ENCODE results near the gene ACACB.

ACACB gene

GRCh38 chr12:109258607-109259544 lies 142.5 kb downstream of the ACACB start:
- no peak for DNase-seq

GRCh38 chr12:109259545-109259895 lies 143.1 kb downstream of the ACACB start:
- no peak for DNase-seq

- DNase-seq, result no peak
These were observed 144.7 kb downstream of the ACACB start for GRCh38 chr12:109261087-109261486.

- DNase-seq, result no peak
These were observed 145.6 kb downstream of the ACACB start for GRCh38 chr12:109261939-109262338.

- no peak for DNase-seq
These were observed 147.1 kb downstream of the ACACB start for GRCh38 chr12:109263439-109263838.

- DNase-seq, result peak; percentile 74
These were observed 147.9 kb downstream of the ACACB start for GRCh38 chr12:109264095-109264942.

- DNase-seq, result no peak
These were observed 148.7 kb downstream of the ACACB start for GRCh38 chr12:109264943-109265650.

- DNase-seq, result no peak
These were observed 149.9 kb downstream of the ACACB start for GRCh38 chr12:109266106-109266879.

- DNase-seq, result no peak
These were observed 151.0 kb downstream of the ACACB start for GRCh38 chr12:109267361-109267760.

GRCh38 chr12:109268896-109269295 lies 152.5 kb downstream of the ACACB start:
- no peak for DNase-seq

- DNase-seq, result no peak
These were observed 153.0 kb downstream of the ACACB start for GRCh38 chr12:109269428-109269827.

- no peak for DNase-seq
These were observed 154.1 kb downstream of the ACACB start for GRCh38 chr12:109270494-109270893.

- no peak for DNase-seq
These were observed 155.0 kb downstream of the ACACB start for GRCh38 chr12:109271418-109271817.

GRCh38 chr12:109273354-109273753 lies 157.0 kb downstream of the ACACB start:
- DNase-seq, result no peak

- DNase-seq, result no peak
These were observed 158.0 kb downstream of the ACACB start for GRCh38 chr12:109274381-109274780.

- no peak for DNase-seq
These were observed 158.8 kb downstream of the ACACB start for GRCh38 chr12:109275173-109275572.

- no peak for DNase-seq
These were observed 159.8 kb downstream of the ACACB start for GRCh38 chr12:109276160-109276559.

- DNase-seq, result no peak
These were observed 161.0 kb downstream of the ACACB start for GRCh38 chr12:109277255-109277898.

GRCh38 chr12:109277899-109278762 lies 161.7 kb downstream of the ACACB start:
- no peak for DNase-seq

GRCh38 chr12:109278912-109279311 lies 162.5 kb downstream of the ACACB start:
- DNase-seq, result no peak

- no peak for DNase-seq
These were observed 163.1 kb downstream of the ACACB start for GRCh38 chr12:109279525-109279924.
